Activated CD4-positive, alpha-beta T cell treated with anti-CD3 and anti-CD28 coated beads, Interleukin-2, amount 50 U/mL, for 16 hours (primary cell): Measurements from ENCODE around the gene ITGAV.
A peak's percentile ranks its signal among the peaks of the same experiment; 100 is the strongest.
"Not testable (repeated sequence)": the region's sequence is repeated elsewhere in the genome, so short reads cannot be mapped to it uniquely, and the experiment has no call there.

Experiments
- DNase-seq: peaks from one replicate; pipeline ENCODE4 v3.0.0-alpha.2; 2020

Gene ITGAV

GRCh38 chr2:186589612-186590349 lies at the start of gene ITGAV:
TSS of gene ITGAV (plus strand) at chr2:186590056. CDS start at chr2:186590339, 283 bp downstream.
- peak; percentile 92 for DNase-seq

GRCh38 chr2:186540941-186541340 lies 48.9 kb upstream of the ITGAV start:
- no peak for DNase-seq

- no peak for DNase-seq
Measured at GRCh38 chr2:186542002-186542401, 47.9 kb upstream of the ITGAV start.

DNA sequence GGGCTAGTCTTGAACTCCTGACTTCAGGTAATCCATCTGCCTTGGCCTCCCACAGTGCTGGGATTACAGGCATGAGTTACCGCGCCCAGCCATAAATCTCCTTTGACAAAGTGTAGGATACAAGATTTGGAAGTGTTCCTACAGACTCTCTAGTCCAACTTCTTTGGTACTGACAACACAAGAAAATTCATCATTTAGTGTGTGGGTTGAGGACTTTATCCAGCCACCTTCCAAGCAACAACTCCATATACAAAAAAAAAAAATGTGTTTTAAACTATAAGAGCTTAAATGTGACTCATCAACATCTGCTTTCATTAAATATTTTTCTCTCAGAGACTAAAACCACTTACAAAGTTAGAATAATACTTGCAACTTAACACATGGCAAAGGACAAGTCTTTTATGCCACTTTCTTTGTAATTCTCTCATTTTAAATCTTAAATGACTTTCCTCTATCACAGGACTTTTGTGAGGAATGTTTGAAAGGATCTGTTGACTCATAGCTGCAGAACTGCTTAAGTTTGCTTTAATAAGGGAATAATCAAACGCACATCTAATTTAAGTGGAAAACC lies 46.2 kb upstream of the ITGAV start:
- no peak for DNase-seq

- no peak for DNase-seq
Measured at GRCh38 chr2:186544255-186544675, 45.6 kb upstream of the ITGAV start.

DNA sequence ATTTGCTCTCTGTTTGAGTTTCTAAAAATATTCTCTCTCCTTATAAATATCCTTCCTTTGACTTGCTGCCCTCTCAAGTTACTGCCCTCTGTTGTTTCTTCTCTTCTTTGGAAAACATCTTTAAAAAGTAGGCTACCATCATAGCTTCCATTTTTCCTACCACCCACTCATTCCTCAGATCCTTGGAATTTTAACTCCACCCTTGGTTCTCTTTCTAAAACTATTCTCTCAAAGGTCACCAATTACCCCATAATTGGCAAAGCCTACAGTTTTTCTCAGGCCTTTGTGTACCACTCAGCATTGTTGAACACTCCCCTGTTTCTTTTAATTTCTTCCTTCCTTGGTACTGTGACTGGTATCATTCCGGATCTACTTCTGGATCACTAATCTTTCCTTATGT lies 43.0 kb upstream of the ITGAV start:
- DNase-seq = no peak

DNA sequence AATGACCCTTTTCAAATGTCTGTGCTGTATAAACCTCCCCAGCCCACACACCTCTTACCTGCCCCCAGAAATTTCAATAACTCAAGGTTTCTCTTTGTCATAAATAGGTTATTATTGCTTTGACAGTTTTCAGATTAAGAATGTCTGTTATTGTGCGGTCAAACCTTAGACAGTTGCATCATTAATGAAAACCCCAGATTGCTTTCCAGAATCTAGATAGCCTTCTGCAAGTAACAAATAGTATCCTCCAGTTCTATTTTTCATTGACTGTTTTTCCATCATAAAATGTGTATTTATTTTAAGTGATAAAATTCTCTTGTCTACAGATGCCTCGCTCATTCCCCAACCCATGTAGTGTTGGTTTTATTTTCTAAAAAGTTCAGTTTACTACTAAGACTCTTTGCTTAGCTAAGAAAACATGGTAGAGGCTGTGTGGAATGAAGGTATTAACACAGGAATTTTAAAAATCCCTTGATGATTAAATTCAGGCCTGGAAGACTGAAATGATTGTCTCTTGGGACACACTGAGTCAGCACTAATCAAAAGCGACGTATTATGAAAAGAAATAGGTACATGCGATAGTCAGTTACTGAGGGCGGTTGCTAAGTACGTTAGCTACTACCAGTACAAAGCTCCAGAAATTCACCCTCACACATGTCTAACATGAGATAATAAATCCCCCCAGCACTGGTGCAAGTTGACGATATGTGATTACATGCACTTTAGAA lies 38.4 kb upstream of the ITGAV start:
- no peak for DNase-seq

DNA sequence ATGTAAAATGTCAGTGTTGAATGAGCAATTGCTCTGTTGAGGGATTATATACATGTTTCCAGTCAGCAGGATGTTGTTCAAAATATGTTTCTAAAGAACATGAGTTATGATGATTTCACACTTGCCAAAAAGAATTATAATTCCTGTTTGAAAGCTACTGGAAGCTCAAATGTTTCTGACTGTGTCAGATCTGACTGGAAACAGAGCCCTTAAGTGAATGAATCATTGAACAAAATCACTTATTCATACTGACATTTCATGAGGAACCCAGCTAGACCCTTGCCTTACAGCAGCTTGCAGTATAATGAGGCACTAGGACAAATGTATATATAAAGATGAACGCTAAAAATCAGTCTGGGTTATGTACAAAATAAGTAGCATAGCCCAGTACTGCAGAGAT lies 35.4 kb upstream of the ITGAV start:
- DNase-seq = no peak

GRCh38 chr2:186554850-186555671 lies 34.8 kb upstream of the ITGAV start:
- DNase-seq = no peak

DNA sequence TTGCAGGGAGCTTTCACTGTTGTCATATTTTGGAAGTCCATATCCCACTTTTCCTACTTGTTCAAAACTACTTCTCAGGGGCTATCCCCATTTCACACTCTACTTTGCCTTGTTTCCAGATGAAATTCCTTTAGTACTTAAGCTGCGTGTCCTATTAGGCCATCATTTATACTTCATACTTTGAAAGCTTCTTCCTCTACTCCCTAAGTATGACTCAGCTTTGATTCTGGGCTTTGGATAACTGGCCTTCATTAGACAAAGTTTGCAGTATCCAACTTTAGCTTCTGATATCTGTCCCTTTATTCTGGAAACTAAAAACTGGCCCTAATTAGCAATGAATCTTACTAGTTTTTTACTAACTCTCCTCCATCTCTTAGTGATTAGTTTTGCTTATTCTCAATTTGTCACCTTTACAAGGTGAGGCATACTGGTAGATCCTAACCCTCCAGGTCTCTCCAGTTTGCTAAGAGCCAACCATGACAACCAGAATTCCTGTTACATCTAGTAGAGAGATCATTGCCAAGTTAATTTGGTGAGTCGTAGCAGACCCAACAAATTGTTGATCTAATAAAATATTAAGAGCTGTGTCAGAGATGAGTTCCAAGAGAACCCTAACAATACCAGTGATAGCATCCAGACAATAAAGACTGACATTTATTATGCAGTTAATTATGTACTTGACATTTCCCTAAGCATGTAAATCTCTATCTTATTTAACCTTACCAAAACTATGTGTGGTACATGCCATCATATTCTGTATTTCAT lies 31.2 kb upstream of the ITGAV start:
- DNase-seq = no peak

- DNase-seq = no peak
Measured at GRCh38 chr2:186559370-186559769, 30.5 kb upstream of the ITGAV start.

- DNase-seq = no peak
Measured at GRCh38 chr2:186559848-186560247, 30.0 kb upstream of the ITGAV start.

DNA sequence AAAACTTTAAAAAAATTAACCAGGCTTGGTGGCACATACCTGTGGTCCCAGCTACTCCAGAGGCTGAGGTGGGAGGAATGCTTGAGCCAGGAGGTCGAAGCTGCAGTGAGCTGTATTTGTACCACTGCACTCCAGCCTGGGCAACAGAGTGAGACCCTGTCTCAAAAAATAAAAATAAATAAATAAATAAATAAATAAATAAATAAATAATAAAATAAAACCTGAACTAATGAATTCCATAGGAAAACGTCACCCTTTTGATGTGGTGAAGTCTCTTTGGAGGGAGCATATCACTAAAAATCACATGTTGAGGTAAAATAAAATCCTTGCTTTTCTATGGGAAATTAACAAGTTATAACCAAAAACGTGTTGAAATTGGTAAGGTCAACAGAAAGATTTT lies 29.6 kb upstream of the ITGAV start:
- no peak for DNase-seq

DNA sequence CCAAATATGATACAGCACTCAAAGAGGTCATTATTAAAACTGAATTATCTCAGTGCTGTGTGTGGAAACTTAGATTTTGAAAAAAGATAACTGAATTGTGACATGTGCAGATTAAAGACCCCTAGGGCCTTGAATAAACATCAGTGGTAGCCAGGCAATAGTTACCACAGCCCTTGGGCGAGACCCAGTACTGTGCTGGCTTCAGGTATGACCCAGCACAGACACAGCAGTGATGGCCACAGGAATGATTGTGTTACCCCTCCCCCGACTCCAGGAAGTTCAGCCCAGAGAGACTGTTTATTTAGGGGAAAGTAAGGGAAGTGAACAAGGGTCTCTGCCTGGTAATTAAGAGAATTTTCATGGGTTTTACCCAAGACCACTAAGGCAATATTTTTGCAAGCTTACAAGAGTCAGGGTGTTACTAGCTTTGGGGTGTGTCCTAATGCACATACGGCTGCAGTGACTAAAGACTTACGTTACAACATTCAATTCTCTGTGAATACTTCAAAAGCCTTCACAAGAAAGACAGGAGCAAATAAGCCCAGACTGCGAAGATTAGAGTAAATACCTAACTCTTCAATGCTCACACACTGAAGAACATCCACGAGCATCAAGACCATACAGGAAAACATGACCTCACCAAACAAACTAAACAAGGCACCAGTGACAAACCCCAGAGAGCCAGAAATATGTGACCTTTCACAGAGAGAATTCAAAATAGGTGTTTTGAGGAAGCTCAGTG lies 28.2 kb upstream of the ITGAV start:
- no peak for DNase-seq

DNA sequence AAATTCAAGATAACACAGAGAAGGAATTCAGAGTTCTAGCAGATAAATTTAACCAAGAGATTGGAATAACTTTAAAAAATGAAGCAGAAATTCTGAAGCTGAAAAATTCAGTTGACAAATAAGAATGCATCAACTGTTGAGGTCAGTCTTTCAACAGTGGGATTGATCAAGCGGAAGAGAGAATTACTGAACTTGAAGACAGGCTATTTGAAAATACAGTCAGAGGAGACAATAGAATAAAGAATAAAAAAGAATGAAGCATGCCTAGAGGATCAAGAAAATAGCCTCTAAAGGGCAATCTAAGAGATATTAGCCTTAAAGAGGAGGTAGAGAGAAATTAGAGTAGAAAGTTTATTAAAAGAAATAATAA lies 27.7 kb upstream of the ITGAV start:
- no peak for DNase-seq

- DNase-seq = not testable (repeated sequence)
Measured at GRCh38 chr2:186568600-186568999, 21.3 kb upstream of the ITGAV start.

- DNase-seq = not testable (repeated sequence)
Measured at GRCh38 chr2:186569127-186569526, 20.7 kb upstream of the ITGAV start.

- DNase-seq = no peak
Measured at GRCh38 chr2:186569897-186570296, 20.0 kb upstream of the ITGAV start.

GRCh38 chr2:186570604-186571003 lies 19.3 kb upstream of the ITGAV start:
- no peak for DNase-seq

DNA sequence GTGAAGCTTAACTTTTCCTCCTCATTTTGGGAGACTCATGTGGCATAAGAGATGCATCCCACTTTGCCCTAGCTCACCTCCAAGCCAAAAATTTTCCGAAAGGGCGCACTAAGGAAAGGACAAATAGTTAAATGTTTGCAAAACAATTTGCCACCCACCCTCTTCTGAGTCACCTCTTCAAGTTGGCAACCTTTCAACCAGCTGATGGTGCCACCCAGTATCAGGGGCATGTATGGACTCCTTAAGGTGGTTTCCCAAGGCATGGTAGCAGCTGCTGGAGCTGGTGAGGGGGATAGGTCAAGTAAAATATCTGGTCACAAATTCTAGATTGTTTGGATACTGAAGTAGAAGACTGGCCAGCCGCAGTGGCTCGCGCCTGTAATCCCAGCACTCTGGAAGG lies 17.2 kb upstream of the ITGAV start:
- DNase-seq = no peak

DNA sequence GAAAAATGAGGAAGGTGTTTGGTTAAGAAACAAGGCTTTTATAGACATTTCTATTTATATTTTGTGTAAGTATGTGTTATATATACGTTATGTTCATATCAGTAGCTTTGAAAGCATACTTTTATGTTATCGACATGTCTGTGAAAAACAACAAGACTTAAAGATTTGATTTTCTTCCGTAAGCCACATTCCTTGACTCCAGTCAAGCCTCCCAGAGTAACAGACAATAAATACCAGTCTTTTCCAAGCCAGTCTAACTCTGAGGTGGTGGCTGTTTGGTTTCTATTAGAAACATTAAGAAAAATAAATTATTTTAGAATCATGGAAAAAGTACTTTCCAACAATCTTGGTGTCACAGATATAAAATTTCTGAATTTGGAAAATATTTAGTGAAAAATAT lies 16.3 kb upstream of the ITGAV start:
- no peak for DNase-seq

DNA sequence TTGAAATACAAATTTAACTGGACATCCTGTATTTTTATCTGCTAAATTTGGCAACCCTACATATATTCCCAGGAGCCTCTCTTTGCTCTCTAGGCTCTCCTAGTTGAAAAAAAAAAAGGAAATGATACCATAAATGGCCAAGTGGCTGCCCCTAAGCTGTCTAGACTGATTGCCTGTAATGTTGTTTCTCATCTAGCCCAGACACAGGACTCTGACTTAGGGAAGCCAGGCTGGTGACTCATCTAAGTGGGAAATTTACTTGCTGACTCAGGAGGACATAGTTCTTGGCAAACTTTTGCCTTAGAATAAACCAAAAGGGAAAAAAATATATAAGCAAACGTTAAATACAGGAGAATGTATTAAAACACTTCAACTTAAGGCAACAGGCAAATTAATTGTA lies 14.6 kb upstream of the ITGAV start:
- DNase-seq = peak; percentile 10
